ENCODE results near the gene BDH1. TPM values are rescaled to one million over a fixed set of nuclear protein-coding genes. Genes with fewer than 3 reads are reported as not detected.

The BDH1 gene
- total RNA-seq, 1 donor from 2014 or later = 12.4 TPM

DNA sequence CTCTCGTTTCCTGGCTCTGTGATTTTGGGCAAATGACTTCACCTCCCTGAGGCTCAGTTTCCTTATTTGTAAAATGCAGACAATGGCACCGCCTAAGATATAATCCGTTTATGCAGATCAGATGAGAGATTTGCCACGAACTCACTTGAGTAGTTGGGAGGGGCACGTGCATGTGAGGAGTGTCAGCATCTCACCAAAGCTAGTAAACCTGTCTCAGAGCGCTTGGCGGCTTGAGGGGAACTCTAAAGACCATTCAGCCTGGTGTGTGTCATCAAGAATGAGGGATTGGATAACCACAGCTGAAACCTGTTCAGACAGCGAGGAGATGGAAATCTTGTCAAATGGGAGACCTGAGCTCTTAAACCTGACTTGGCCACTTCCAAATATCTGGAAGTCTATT lies 48.7 kb downstream of the BDH1 start:
- no peaks in the 10 kb centered on the region for H3K36me3 ChIP-seq
- intact Hi-C loops (cut with DNase I) = loop anchor here (10.0 kb wide), 1 partner anchor 252 kb away; no protein-coding TSS in a partner anchor

DNA sequence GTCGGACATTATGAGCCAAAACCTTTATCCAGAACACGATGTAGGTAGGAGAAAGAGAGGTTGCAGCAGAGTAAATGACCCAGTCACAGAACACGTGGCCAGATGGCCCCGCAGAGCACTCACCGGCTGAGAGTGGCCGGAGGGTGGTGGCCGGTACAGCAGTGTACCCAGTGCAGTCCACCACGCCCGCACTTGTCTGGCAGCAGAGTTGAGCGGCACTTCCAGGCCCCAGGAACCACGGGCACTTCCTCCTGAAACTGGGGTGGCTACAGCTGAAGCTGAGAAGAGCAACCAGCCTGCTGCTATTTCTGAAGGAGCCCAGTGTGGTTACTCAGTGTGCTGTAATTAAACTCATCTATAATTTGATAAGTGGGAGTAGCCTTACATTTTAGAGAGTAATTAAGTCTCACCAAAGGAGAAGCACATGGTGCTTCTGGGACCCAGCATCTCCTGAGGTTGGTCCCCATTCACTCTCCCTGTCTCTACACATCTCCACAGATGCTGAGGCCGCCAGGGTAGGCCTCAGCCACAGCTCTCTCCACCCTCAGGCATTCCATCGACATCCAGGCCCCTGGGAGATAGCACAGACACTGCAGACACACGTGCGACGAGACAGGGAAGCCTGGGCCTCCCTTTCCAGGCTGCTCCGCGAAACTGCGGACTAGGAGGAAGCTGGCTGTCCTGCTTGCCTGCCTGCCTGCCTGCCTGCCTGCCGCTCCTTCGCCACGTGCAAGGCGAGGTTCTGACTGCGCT lies 49.8 kb downstream of the BDH1 start:
- TF ChIP-seq, protein P1, sequence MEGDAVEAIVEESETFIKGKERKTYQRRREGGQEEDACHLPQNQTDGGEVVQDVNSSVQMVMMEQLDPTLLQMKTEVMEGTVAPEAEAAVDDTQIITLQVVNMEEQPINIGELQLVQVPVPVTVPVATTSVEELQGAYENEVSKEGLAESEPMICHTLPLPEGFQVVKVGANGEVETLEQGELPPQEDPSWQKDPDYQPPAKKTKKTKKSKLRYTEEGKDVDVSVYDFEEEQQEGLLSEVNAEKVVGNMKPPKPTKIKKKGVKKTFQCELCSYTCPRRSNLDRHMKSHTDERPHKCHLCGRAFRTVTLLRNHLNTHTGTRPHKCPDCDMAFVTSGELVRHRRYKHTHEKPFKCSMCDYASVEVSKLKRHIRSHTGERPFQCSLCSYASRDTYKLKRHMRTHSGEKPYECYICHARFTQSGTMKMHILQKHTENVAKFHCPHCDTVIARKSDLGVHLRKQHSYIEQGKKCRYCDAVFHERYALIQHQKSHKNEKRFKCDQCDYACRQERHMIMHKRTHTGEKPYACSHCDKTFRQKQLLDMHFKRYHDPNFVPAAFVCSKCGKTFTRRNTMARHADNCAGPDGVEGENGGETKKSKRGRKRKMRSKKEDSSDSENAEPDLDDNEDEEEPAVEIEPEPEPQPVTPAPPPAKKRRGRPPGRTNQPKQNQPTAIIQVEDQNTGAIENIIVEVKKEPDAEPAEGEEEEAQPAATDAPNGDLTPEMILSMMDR (IDR thresholded peaks at IDR 0.05) = no peak
- no peaks in the 10 kb centered on the region for H3K27me3 ChIP-seq (ENCODE audit: low read depth)
- no peak overlapping the region for H3K27ac ChIP-seq
- H3K4me1 ChIP-seq = peaks cover 14% of the 10 kb centered on the region
- ATAC-seq (peak; percentile 42 to 65), DNase-seq (peak; percentile 76)
- intact Hi-C loops (cut with DNase I) = loop anchor here (10.0 kb wide), 1 partner anchor 251 kb away; no protein-coding TSS in a partner anchor
- H3K4me3 ChIP-seq = no peak overlapping the region
- no peaks in the 10 kb centered on the region for H3K9me3 ChIP-seq
- H3K36me3 ChIP-seq = no peaks in the 10 kb centered on the region

More for the DNA sequence above, 48.7 kb downstream of the BDH1 start:
- no peaks in the 10 kb centered on the region for H3K9me3 ChIP-seq
- H3K27ac ChIP-seq = no peak overlapping the region
- peaks cover 9% of the 10 kb centered on the region for H3K4me1 ChIP-seq
- H3K27me3 ChIP-seq (ENCODE audit: low read depth) = no peaks in the 10 kb centered on the region
- no peak for ATAC-seq
- DNase-seq = no peak
- TF ChIP-seq, protein P1 (IDR thresholded peaks at IDR 0.05) = no peak
- H3K4me3 ChIP-seq = no peak overlapping the region

DNA sequence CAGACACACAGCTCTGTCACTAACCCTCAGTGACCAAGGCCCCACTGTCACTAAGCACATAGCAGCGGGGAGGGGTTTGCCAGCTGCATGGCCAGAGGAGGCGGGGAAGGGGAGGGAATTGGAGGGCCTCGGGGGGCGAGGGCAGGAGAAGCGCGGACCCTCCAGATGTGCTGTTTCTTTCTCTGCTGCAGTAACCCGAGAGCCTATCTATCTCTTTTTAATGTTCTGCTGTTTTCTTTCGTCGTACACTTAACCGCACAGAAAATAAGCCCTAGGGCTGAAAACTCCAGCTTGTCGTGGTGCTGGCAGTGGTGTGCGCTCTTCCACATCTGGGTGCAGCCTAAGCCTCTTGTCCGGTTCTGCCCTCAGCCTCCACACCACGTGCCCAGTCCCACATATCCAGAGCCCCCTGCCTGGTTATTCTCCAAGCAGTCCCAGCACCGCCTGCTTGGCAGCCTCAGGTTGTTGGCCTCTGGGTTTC lies 51.1 kb downstream of the BDH1 start:
- no peaks in the 10 kb centered on the region for H3K27me3 ChIP-seq (ENCODE audit: low read depth)
- H3K4me1 ChIP-seq = peaks cover 7% of the 10 kb centered on the region
- no peaks in the 10 kb centered on the region for H3K9me3 ChIP-seq
- DNase-seq (no peak), ATAC-seq (no peak)
- TF ChIP-seq, protein P1 (IDR thresholded peaks at IDR 0.05) = no peak
- no peaks in the 10 kb centered on the region for H3K36me3 ChIP-seq
- H3K4me3 ChIP-seq = no peak overlapping the region
- H3K27ac ChIP-seq = no peak overlapping the region
- intact Hi-C loops (cut with DNase I) = loop anchor here (10.0 kb wide), 1 partner anchor 250 kb away; no protein-coding TSS in a partner anchor

DNA sequence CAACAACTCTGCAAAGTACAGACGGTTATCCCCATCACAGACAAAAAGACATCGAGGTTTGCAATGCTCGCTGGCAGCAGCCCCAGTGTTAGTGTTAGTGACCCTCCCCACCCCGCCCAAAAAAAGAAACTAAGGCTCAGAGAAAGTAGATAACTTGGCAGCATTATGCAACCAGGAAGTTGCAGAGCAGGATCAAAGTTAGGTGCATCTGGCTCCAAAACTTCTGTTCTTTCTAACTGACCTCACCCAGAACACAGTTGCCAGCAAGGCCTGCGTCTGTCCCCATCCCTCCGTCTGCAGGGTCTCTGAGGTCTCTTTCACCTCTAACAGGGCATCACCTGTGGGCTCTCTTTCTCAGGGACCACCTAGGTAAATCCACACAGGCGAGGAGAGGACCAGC lies 51.5 kb downstream of the BDH1 start:
- intact Hi-C loops (cut with DNase I) = loop anchor here (10.0 kb wide), 1 partner anchor 249 kb away; no protein-coding TSS in a partner anchor
- no peak for DNase-seq
- Histone ChIP-seq H3K4me1 (peaks cover 7% of the 10 kb centered on the region), H3K27me3 (ENCODE audit: low read depth) (no peaks in the 10 kb centered on the region), H3K4me3 (no peak overlapping the region), H3K9me3 (no peaks in the 10 kb centered on the region), H3K27ac (no peak overlapping the region), H3K36me3 (no peaks in the 10 kb centered on the region)
- TF ChIP-seq, protein P1 (IDR thresholded peaks at IDR 0.05) = no peak
- no peak for ATAC-seq

DNA sequence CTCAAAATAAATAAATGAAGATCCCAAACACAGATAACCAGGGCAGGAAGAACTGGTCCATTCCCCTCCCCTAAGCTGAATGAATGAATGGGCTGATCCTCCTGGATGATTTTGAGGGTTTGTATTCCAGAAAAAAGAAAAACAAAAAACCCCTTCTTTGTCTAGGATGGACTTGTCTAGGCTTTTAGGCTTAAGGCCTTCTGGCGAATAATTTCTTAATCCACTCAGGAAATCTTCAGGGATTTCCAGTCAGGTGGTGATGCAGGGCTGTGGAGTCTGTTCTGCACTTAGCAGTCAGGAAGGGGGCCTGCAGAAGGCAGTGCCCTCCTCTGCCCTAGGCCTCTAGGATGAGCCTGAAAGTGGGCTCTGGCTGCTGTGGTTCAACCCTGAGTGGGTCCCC lies 52.1 kb downstream of the BDH1 start:
- Histone ChIP-seq H3K9me3 (no peaks in the 10 kb centered on the region), H3K4me1 (peaks cover 7% of the 10 kb centered on the region), H3K27ac (no peak overlapping the region), H3K27me3 (ENCODE audit: low read depth) (no peaks in the 10 kb centered on the region), H3K36me3 (no peaks in the 10 kb centered on the region), H3K4me3 (no peak overlapping the region)
- TF ChIP-seq, protein P1 (IDR thresholded peaks at IDR 0.05) = no peak
- intact Hi-C loops (cut with DNase I) = loop anchor here (10.0 kb wide), 1 partner anchor 249 kb away; no protein-coding TSS in a partner anchor
- DNase-seq (no peak), ATAC-seq (no peak)
